NCI-H1048 (cell line): ENCODE data around the gene SPEF1.

Experiments used
- DNase-seq: peaks from one replicate; lab custom pipeline; 2025; lab: John Stamatoyannopoulos, UW

The SPEF1 gene

DNA sequence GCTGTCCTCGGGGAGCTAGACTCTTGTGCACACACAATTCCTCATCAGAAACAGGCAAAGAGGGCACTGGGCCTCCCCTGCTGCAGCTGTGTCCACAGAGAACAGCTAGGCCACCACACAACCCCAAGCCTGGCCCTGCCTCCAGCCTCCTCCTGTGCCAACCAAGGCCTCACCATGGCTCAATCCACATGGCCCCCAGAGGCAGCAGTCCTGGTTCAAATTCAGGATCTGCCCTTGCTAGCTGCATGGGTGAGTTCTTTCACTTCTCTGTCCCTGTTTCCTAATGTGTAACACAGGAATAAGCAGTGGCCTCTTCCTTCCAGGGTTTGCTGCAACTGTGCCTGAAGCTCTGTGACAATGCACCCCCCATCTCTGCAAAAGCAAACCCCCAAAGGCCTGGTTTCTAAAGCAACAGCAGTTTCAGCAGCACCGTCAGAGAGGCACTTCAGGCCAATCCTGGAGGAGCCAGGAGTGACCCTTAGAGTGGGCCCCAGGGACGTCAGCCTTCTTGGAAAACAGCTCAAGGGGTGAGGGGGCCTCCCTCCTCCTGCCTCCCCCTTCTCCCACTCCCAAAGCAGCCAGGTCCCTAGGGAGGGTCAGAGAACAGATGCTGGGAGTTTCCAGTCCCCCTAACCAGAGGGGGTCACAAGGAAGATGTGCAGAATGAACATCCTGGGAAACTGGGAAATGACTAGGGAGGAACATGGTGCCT is 15.9 kb downstream of the SPEF1 start:
- DNase-seq = no peak

GRCh38 chr20:3764659-3765058 is 16.6 kb downstream of the SPEF1 start:
- DNase-seq = no peak

- DNase-seq = no peak
Observed at GRCh38 chr20:3763671-3764601, 17.3 kb downstream of the SPEF1 start.

DNA sequence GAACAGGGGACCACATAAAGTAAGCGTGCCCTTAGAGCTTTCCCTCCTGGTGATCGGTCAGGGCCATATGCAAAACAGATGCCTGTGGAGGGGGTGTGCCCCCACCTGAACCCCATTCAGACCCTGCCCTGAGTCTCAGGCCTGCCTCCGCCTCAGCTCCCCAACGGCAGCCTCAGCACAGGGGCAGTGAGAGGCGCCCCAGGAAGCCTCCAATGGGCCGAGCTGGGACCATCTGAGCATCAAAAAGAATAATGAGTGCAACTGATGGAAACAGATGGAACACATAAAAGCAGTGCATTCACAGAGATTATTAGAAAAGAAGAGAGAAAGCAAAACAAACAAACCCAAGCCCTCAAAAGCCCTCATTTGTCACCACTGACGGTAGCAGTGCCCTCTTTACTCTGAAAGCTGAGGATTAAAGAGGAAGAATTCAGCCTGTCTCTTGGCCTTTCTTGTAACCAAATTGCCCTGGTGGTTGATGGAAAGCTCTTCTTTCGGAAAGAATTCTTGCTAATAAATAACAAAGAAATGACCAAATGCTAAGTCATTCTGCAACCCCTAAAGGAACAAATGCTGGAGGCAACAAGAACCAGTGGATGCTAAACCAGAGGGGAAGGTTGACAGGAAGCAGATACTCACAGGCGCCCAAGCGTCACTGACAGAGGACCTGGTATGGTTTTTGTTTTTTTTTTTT is 20.4 kb downstream of the SPEF1 start:
- no peak for DNase-seq

DNA sequence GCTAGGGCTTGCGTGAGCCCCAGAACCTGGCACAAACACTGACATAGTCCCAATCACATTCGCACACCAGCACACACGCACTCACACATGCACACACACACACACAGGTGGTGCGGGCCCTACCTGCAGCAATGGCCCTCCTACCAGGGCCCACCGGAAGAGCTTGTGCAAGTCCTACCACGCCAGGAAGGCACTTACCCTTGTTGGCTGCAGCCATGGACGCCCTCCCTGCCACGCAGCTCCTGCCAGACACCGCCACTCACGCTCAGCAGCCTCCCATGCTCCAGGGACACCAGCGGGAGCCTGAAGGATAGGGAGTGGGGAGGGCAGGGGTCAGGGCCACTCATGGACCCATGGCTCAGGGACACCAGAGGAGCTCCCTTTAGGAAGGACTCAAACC is 21.4 kb downstream of the SPEF1 start:
- no peak for DNase-seq

GRCh38 chr20:3759316-3759823 is 21.9 kb downstream of the SPEF1 start:
- DNase-seq = no peak

DNA sequence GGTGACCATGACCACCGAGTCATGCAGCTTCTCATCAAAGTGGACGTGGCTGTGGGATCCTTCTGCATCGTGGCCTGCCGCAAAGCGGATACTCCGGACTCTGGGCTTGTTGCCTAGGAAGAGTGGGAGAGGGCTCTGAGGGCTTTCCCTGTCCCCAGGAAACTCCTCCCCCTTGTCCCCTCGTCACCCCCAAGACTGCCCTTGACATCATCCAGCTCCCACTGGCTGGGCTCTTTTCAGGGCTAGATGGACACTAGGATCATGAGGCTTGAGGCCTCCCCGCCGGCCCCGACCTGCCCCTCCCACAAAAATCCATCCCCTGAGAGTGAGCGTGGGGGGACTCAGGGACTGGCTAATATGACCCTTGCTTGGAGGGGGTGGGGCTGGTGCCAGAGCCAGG is 22.7 kb downstream of the SPEF1 start:
- no peak for DNase-seq

DNA sequence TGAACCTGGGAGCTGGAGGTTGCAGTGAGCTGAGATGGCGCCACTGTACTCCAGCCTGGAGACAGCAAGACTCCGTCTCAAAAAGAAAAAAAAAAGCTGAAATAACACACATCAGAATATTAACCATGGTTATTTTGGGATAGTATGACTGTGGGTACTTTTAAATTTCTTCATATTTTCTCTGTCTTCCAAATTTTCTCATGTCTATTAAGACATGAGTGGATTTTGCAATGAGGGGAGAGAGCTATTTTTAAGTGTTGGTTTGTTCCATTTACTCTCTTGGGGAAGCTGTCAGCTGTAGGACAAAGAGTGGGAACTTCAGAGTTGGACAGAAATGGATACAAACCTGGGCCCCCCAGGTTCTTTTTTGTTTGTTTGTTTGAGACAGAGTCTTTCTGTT is 24.0 kb downstream of the SPEF1 start:
- DNase-seq = no peak

DNA sequence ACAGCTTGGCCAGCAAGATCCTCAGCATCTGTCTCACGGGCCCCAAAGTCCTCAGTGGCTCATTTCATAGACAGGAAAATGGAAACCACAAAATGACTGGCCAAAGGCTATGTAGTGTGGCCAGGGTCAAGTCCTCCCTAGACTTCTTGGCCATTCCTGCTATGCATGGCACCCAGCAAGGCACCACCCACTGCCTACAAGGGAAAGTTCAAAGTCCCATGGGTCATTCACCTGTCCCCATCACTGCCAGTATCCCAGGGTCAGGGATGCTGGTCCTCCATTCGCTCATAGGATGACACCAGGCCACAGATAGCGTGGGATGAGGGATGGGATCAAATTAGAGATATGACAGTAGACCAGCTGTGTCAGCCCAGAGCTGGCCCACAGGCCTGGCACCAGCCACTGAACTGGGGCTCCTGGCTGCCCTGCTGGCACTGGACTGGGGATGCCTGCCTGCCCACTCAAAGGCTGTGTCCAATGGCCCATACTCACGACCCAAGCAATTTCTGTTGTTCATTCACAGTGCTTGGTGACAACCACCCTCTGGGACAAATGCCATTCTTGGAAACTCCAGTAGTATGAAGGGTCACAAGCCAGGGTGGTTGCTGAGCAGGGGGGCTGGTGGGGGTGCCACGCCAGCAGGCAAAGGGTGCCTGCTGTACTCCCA is 25.3 kb downstream of the SPEF1 start:
- no peak for DNase-seq

DNA sequence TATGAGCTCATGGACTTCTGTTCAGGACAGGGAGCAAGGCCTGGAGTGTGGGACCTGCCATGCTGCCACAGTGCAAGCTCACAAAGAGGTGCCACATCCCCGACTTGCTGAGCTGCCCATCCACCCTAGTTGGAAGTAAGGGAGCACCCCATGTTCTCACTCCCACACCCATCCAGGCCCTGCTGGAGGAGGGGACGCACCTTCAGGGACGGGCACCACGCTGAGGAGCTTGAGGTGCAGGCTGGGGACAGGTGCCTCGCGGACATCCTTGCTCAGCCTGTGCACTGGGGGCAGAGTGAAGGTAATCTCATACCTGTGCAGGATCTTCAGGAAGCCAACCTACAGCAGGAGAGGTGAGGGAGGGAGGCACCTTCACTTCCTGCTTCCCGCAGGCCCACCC is 26.0 kb downstream of the SPEF1 start:
- no peak for DNase-seq

GRCh38 chr20:3754276-3754630 is 27.0 kb downstream of the SPEF1 start:
- DNase-seq = no peak

DNA sequence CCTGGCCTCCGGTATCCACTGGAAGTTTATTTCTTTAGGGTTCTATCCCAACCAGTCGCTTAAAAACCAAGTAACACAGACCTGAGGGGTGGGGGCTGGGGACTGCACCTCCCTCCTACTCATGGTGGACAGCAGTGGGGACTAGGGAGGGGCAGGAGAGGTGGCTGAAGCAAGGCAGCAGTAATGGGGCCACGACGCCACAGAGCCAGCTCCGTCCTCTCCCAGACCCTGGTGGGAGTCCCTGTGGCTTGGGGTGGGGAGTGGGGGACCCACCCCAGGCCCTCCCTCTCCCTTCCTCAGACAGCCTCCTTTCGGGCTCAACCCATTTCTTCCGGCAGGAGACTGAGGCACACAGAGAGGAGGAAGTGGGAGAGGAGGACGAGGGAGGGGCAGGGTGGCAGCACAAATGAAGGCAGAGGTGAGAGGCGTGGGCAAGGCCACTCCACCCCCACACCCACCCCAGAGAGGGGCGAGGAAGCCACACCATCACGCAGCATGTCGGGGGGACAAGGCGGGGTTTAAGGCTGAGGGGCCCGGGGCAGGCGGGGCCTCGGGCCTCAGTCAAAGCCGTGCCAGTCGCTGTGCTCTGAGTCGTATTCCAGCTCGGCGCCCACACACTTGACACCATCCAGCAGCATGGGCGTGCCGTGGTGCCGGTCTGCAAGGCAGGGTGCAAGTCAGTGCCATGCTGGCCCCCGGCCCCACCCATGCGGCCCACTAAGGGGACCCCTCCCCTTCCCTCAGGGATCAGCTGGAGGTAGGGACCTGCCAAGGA is 27.6 kb downstream of the SPEF1 start:
- DNase-seq = no peak

GRCh38 chr20:3753098-3753497 is 28.1 kb downstream of the SPEF1 start:
- no peak for DNase-seq

DNA sequence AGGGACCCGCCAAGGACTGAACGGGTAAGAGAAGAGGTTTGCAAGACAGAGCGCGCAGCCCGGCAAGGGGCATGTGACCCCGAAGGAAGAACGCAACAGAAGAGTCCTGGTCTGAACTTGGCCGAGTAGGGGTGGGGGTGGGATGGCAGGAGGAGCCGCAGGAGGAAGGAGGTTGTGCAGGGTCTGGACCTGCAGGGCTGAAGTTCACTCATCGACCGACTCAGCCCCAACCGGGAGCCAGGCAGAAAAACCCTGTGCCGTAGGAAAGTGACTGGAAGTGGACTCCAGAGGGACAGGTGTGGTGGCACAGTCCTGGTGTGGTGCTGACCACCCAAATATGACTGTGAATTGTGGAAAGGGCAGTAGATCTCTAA is 28.9 kb downstream of the SPEF1 start:
- no peak for DNase-seq

- DNase-seq = no peak
Observed at GRCh38 chr20:3751675-3752385, 29.4 kb downstream of the SPEF1 start.

DNA sequence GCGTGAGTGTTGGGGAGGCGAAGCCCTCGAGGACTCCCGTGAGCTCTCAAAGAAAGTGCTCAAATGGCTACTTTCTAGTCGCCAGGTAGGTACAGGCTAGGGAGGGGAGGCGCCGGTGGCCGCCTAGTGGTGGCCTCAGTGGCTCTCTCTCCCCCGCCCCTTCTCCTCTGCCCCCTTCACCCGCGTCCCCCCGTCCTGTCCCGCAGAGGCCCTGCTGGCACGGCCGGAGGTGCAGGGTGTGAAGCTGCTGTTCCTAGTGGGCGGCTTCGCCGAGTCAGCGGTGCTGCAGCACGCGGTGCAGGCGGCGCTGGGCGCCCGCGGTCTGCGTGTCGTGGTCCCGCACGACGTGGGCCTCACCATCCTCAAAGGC is 30.0 kb downstream of the SPEF1 start:
- DNase-seq = no peak

DNA sequence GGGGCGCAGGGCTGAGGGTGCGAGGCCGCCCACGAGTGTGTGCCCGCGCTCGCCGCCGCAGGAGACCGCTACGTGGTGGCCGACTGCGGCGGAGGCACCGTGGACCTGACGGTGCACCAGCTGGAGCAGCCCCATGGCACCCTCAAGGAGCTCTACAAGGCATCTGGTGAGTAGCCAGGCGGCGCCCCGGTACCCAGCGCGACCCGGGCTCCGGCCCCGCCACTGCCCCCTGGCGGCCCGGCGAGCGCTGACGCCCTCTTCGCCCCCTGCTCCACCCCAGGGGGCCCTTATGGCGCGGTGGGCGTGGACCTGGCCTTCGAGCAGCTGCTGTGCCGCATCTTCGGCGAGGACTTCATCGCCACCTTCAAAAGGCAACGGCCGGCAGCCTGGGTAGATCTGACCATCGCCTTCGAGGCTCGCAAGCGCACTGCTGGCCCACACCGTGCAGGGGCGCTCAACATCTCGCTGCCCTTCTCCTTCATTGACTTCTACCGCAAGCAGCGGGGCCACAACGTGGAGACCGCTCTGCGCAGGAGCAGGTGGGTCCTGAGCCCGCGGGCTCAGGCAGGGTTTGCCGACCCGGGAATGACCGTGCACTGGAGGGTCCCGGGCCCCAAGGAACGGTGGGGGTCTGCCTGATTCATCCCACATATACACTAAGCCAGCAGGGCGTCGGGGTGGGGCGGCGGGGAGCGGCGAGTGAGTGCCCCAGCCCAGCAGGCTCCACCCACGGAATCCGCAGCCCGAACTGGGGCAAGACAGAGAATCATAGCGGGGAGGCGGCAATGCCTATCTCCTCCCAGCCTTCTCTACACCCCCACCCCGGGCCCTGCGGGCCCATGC is 31.3 kb downstream of the SPEF1 start:
- no peak for DNase-seq

DNA sequence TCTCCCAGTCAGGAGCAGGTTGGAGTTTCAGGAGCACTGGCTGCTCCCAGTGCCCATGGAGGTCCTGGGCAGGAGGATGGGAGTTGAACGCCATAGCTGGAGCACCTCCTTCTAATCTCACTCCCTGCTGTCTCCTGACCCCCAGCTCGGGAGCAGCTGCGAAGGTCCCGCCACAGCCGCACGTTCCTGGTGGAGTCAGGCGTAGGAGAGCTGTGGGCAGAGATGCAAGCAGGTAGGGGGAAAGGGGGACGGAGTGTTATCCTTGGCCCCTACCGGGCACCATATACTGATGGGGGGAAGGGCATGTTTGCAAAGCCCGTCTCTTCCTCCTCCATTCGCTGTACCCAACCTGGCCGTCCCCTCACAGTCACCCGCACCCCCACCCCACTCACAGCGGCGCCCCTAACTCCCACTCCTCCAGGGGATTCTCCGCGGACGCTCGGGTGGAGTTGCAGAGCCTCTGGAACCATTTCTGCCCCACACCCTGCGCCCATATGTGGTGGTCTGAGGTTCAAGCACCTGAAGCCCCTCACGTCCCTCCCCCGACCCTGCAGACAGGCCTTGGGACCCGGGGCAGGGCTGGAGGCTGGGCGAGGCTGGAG is 32.1 kb downstream of the SPEF1 start:
- DNase-seq = no peak

- no peak for DNase-seq
Observed at GRCh38 chr20:3748073-3748472, 33.2 kb downstream of the SPEF1 start.
